Measurements from ENCODE around the gene PDE3B. TPM values are rescaled to one million over a fixed set of nuclear protein-coding genes. Genes with fewer than 3 reads are reported as not detected.
"Not testable (repeated sequence)": the region's sequence is repeated elsewhere in the genome, so short reads cannot be mapped to it uniquely, and the experiment has no call there.

PDE3B gene
- total RNA-seq, 1 donor from 2014 or later: 1.7 TPM

DNA sequence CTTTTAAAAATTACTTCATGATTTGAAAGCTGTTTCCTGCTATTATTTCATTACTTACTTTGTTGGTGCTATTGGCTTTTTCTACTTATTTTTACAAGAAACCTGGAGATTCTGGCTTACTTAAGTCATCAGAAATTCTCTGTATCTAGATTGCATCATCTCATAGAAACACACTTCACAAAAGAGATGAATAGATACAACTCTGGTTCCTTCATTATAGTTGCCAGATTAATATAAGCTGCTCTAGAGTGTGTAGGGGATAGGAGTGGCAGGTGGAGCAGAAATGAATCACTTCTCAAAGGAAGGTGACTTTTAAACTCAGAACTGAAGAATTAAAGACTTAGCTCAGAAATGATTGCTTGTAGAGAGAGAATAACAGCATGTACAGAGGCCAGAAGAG is 228.4 kb downstream of the PDE3B start:
- DNase-seq (ENCODE audit: extremely low read depth, low read depth, low spot score): no peak

DNA sequence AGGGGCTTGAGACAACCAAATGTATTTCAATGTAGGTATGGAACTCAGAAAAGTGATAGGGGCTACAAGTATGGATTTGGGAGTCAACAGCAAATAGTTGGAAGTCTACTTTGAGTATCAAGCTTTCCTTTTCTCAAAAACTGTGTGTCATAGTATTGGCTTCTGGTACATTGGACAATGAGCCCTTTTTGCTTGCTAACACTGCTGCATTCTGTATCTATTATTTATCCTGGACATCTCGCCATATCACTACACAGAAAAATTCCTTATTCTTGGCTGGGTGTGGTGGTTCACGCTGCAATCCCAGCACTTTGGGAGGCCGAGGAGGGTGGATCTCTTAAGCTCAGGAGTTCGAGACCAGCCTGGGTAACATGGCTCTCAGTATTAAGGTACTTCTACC is 230.0 kb downstream of the PDE3B start:
- no peak for DNase-seq (ENCODE audit: extremely low read depth, low read depth, low spot score)

DNA sequence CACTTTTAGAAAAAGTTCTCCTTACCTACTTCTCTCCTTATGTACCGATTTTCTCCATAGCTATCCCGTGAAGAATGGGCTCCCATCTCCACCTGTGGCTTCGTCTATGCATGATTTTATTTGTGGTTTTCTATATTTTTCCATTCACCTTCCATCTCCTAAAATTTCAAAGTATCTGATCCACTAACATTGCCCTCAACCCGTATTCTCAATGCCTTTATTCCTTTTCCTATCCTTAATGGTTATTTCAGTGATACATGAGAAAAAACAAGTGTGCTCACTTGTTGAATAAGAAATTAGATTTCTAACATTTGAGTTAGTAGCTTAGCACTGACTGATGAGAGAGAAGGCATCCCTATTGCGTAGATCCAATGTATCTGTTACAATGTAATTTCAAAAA is 231.6 kb downstream of the PDE3B start:
- DNase-seq (ENCODE audit: extremely low read depth, low read depth, low spot score): no peak

DNA sequence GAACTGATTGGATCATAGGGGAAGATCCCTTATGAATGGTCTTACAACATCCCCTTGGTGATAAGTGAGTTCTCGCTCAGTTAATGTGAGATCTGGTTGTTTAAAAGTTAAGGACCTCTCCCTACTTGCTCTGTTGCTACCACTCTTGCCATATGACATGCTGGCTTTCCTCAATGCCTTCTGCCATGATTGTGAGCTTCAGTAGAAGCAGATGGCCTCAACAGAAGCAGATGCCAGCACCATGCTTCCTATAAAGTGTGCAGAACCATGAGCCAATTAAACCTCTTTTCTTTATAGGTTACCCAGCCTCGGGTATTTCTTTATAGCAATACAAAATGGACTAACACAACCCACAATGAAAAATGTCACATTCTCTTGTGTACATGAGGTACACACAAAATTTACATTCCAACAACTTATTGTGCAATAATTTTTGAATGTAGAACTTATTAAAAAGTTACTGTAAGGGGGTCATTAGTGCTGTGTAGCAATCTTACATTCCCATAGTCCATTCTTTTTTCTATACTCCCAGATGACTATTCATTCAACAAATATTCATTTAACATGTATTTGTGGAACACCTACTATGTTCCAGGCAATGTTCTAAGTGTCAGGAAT is 238.1 kb downstream of the PDE3B start:
- no peak for DNase-seq (ENCODE audit: extremely low read depth, low read depth, low spot score)

DNA sequence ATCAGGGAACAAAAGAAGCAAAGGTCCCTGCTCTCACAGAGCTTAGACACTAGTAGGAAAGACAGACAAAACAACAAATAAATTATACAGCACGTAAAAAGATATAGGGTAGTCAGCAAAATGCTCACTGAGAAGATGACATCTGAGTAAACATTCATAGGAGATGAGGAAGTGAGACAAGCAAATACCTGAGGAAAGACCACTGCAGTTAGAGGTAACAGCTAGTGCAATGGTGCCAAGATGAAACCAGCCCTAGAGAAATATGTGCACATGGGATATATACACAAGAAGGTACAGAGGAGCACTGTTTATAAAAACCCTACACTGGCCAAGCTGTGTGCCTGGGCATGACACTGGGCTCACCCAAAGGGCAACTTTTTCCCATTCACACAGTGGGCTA is 238.6 kb downstream of the PDE3B start:
- DNase-seq (ENCODE audit: extremely low read depth, low read depth, low spot score): no peak

DNA sequence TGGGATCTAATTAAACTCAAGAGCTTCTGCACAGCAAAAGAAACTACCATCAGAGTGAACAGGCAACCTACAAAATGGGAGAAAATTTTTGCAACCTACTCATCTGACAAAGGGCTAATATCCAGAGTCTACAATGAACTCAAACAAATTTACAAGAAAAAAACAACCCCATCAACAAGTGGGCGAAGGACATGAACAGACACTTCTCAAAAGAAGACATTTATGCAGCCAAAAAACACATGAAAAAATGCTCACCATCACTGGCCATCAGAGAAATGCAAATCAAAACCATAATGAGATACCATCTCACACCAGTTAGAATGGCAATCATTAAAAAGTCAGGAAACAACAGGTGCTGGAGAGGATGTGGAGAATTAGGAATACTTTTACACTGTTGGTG is 240.1 kb downstream of the PDE3B start:
- DNase-seq (ENCODE audit: extremely low read depth, low read depth, low spot score): not testable (repeated sequence)

DNA sequence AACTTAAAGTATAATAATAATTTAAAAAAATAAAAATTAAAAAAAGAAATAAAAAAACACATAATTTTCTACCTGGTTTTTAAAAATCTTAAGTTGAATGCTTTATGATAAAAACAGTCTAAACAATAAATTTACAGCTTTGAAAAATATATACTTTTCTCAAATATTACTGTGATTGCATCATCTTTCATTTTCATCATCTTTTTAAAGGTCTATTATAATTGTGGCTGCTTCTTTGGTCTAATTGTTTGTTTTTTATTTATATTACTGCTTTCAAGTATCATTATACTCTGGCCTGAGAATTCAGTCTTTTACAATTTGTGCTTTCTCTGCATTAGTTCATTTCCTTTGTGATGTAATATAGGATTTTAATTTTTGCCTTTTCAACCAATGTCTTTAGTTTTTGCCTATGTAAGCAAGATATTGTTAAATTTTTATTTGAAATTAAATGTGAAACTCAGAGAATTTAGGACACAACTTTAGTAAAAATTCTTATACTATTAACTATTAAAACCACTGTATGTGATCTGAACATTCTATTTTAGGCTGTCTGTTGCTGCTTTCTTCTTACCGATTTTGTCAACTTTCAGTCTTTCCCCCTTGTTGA is 241.2 kb downstream of the PDE3B start:
- no peak for DNase-seq (ENCODE audit: extremely low read depth, low read depth, low spot score)

DNA sequence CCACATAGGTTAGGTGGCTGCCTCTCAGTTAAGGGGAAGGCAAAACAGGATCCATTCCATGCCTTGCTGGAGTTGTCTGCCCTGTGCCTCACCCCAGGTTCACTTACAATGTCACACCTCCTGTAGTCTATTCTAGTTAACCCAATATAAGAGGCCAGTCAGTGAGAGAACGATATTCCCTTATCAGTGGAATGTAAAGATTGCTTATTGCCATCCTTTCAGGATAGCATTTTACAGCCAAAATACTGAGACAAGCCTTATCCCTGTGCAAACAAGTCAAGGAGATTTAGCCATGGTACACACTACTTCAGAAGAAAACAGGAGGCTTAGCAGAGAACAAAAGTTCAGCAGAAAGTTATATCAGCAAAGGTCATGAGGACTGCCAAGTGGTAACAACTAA is 242.9 kb downstream of the PDE3B start:
- DNase-seq (ENCODE audit: extremely low read depth, low read depth, low spot score): no peak

DNA sequence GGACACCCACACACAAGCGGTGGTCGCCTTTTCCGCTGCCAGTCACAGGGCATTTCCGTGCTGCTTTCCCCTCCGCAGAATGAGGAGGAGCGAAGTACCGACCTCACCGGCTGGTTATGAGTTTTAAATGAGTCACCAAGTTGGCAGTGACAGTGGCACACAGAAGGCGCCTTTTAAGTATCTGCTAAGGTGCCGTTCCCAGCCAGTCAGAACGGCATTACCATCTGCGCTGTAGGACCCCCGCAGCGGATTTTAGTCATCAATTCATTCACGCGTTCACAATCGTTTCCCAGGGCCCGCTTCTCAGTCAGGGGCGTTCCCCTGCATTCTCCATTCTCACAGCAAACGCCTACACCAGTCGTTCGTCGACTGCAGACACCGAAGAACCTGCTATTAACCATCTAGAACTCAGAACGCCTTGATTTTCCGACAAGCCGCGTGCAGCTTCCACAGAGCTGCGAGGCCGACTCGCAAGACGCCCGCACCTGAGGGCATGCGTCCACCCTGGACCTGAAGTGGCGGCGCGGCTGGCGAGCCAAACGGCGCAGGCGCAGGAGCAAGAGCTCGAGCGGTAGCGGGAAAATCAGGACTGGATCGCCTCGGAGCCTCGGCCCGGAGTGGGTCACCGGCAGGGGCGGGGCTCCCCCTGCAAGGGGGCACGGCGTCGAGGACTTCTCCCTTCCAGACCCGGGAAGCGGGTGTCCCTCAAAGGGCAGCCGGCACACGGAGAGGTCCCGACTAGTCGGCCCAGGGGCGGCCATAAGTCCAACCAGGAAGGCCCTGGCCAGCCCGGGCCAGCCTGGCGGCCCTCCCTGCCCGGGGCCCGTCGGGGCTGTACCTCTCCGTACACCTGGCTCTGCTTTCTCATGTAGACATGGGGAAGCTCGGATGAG is 247.8 kb downstream of the PDE3B start:
- DNase-seq (ENCODE audit: extremely low read depth, low read depth, low spot score): no peak

DNA sequence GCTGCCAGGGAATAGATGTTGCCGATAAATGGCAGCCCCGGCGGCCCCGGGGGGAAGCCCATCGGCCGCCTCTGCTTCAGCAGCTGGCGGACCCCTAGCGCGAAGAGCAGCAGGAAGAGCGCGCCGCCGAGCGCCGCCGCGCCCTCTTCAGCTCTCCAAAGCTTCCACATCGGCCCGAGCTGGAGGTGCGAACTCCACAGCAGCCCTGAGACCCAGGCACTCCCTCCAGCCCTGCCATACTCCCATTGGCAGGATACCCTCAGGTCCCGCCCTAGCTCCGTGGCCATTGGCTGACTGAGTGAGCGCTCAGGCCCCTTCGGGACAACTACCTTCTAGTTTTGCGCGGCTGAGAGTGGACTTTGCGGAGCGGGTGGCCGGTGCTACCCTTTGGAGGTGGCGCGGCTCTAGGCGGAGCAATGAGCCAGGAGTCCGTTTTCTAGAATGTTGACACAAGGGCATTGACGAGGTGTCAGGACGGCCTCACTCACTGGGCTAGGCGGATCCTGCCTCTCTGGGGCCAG is 248.5 kb downstream of the PDE3B start, which contains the start of gene CYP2R1:
Gene CYP2R1, minus strand, starts transcription at position 196 of the 521 bp plus-strand sequence. Its CDS starts 26 bp downstream, at position 170.
- no peak for DNase-seq (ENCODE audit: extremely low read depth, low read depth, low spot score)

DNA sequence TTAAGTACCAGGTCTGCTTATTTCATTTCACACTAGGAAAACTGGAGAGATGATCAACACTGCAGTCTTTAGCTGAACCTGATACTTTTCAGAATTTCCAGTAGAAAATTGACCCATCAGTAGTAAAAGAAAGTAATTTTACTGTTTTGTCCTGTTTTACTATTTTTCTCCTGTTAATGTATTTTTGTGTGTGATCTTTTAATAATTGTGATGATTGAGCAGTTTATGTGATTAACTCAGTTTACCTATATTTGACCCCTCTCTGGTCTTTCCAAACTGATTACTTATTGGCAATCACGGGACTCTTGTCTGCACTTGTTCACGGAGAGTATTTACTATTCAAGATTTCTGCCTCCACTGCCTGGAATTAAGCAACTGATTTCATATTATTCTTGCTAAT is 249.0 kb downstream of the PDE3B start:
- no peak for DNase-seq (ENCODE audit: extremely low read depth, low read depth, low spot score)

DNA sequence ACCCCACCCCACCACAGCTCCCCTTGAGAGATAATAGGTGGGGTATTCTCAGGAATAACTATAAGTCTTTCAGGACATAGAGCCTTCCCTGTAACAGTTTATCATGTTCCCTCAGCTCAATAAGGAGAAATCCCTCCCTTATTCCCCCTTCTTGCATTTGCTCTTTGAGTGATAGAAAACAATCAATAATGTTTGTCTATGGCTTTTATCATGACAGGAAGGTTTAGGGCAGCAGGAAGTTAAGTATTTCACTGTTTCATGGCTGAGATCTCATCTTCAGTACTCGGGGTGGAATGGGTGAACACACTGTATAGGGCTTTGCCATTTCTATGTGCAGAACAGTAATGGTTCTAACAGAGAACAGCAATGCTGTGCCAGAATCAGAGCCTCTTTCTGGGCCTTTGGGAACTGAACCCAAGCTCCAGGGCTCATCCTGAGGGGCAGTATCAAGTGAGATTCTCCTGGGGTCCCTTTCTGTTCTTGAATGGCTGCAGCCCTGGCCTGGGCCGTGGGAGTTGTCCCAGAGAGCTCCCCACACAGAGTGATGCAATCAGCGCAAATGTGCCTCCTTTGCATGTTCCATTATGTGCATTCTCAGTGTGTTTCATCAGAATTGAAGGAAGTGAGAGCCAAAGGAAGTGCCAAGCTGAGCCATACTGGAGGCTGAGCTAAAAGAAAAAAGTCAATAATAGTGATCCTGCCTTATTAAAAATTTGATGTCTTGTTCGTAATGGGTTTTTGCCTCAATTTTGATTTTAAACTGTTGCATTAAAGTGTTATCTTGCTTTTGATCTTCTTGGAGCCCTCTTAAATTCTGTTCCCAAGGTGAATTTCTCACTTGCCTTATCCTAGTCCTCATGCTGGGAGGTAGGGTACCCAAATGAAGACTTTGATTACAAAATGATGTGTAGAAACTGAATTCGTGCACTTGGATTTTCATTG is 251.3 kb downstream of the PDE3B start:
- DNase-seq (ENCODE audit: extremely low read depth, low read depth, low spot score): no peak

DNA sequence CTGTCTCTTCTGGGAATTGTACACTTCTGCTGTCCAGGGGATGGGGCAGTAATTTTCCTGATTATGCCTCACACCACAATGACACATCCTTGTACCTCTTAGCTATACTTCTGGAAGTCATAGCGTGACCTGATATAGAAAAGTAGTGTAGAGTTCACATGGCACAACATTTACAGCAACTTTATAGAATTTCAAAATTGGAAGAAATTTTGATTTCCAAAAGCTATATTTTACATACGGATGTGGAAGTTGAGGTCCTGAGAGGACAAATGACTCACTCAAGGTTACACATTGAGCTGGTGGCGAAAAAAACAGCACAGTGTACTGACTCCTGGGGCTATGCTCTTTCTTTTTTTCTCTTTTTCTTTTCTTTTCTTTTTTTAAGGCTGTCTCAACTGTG is 254.8 kb downstream of the PDE3B start:
- no peak for DNase-seq (ENCODE audit: extremely low read depth, low read depth, low spot score)

DNA sequence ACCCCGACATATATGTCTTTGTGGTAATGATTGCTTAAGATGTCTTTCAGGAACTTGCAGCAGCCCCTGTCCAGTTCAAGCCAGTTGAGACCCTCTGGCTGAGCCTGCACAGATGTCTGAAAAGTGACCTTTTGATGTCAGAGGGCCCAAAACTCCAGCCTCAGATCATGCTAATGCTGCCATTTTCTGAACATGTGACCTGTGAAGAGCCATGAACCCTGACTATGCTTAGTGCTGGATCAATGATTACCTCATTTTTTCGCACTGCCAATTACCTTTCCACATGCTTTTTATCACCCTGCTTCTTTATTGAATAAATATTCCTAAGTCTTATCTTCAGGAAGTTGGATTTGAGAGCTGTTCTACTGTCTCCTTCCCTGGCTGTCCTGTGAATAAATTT is 255.3 kb downstream of the PDE3B start:
- no peak for DNase-seq (ENCODE audit: extremely low read depth, low read depth, low spot score)

DNA sequence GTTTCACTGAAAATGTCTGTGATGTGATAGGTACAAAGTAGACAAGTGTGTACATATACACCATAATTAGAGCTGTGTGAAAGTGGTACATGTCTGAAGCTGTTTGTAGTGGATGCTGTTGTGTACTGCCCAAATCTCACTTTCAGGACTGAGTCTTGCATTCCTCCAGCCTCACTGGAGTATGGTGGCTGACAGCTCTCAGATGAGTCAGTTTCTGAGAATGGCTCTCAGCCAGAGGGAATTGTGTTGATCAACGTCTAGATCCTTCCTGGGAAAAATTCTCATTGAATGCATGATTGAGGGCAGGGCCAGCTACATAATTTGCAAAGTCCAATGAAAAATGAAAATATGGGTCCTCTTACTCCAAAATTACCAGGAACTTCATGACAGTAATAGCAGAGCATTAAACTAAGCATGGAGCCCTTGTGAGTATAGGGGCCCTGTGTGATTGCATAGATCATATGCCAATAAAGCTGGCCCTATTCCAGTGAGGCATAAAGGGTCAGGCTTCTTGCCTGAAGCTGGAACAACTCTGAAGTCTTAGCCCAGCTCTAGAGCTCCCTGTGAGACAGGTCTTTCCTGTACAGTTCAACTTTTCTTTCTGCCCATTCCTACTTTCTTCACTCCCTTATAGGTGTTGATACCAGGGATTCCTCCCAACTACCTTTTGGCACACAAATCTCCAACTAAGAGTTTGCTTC is 259.2 kb downstream of the PDE3B start:
- DNase-seq (ENCODE audit: extremely low read depth, low read depth, low spot score): no peak

DNA sequence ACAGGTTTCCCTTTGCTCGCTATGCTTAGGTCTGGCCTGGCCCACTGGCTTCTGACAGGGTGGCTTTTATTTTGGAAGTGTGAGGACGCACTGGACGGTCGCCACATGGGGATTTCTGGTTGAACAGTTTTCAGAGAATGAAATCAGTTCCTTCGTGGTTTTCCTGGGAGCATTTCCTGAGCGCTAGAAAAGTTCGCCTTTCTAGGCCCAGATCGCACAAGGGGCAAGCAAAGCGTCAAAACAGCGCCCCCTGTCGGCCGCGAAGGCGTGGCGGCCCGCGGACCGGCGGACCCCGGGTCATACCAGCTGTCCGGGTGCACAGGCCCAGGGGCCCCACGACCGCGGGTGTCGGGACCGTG is 261.1 kb downstream of the PDE3B start:
- DNase-seq (ENCODE audit: extremely low read depth, low read depth, low spot score): no peak

DNA sequence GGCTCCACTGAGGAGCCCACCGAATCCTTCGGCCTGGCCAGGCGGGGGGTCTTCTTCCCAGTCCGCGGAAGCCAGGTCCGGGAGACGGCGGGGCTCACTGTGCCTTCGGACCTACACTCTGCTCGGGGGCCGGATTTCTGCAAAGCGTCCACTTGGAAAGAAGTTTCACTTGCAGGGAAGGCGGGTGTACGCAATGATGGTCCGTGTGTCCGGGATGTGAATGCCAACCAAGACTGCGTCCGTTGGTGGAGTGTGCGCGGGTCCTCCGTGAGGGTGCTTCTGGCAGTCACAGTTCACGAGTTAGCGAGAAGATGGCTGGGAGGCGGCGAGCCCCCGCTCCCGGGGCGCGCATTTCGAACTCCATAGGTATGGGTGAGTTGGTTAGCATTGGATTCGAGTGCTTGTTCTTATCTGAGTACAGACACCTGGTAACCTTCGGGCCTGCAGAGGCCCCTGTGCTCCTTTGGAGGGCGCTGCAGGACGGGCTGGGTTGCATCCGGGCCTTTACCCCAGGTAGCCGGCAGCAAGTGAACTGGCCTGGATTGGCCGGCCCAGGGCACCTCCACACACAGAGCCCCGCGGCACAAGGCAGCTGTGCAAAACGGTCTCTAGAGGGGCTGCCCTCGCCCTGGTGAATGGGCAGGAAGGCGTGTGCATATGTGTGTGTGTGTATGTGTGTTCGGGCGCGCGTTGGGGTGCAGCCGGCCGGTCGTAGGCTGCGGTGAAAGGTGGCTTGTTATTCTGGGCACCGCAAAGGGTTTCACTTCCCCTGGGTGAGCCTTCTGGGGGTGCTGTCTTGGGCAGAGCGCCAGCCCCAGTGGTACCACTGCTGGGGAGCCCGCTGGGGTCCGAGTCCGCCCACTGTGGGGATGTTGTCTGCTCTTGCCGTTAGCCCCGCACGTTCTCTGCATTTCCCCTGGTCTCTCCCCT is 261.8 kb downstream of the PDE3B start:
- DNase-seq (ENCODE audit: extremely low read depth, low read depth, low spot score): no peak

DNA sequence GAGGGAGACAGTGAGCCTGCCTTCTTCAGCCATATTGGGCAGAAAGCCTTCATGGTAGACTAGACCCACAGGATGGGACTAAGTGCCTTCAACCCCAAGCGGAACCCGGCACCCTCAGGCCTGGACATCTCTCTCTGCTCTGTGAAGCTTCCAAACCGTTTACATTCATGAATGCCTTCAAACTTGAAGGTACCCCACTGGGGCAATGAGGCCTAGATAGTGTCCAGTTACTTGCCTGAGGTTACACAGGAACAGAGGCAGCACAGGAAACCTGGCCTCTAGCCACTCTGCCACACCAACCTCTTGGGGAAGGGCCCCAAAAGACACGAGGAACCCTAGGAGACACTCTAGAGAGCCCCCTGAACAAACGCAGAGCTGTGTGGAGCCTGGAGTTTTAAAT is 263.0 kb downstream of the PDE3B start:
- no peak for DNase-seq (ENCODE audit: extremely low read depth, low read depth, low spot score)

DNA sequence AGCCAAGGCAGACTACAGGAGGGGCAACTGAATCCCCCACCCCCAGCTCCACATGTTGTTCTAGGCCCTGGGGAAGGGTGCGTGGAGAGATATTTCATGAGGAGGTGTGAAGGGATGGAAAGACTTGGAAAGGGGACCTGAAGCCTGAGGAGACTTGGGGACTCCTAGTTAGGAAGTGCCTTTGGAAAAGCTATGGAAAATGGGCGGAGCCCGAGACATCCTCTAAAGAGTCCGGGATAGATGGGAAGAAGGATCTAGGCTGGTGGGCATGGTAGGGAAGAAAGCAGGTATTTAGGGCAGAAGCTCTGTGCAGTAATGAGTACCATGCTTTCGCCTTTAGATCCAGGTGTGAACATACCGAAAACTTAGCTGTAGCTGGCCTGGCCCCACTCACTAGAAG is 263.4 kb downstream of the PDE3B start:
- DNase-seq (ENCODE audit: extremely low read depth, low read depth, low spot score): no peak

Measured in glomerular endothelial cell (primary cell).